Left renal pelvis (tissue), 4 donors: Measurements from ENCODE around the gene ZBTB20. TPM values are rescaled to one million over a fixed set of nuclear protein-coding genes. Genes with fewer than 3 reads are reported as not detected.

Source experiments
- DNase-seq, 4 donors: peaks; one replicate each; pipeline ENCODE4 v3.0.0-alpha.2; 2013; ENCODE audit warnings: low read depth in 4 of 4, low spot score in 3 of 4
- polyA plus RNA-seq, 4 donors: library from polyadenylated mRNA; unstranded; fragments of 120-200 nt; gene quantifications; one replicate each; pipeline ENCODE4 v1.2.1, GENCODE V29; 2013; ENCODE audit not compliant: insufficient read length in 4 of 4

ZBTB20 gene
- polyA plus RNA-seq, 4 donors = 4.8 to 6.6 (median 5.4) TPM

- no peak for DNase-seq
These were observed 205.3 kb downstream of the ZBTB20 start for GRCh38 chr3:114941626-114942309.

DNA sequence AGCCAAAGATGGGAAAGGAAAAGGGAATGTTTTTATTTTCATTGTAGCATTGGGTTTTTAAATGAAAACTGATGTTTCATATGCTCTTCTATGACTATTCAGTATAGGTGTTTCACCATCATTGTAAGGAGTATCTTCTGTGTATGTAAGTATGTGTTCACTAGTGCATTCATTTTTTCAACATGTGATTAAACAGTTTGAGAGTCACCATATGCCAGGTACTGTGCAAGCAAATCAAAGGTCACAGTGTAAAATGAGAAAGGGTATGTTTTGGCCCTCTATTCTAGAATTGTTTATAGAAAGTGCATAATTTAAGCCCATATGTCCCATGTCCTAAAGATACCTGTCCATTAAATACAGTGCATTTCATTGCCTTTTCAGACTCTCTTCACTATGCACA lies 207.2 kb downstream of the ZBTB20 start:
- DNase-seq = no peak

- no peak for DNase-seq
These were observed 213.7 kb downstream of the ZBTB20 start for GRCh38 chr3:114933407-114933806.

- no peak for DNase-seq
These were observed 216.9 kb downstream of the ZBTB20 start for GRCh38 chr3:114929971-114930732.

- DNase-seq = no peak
These were observed 218.0 kb downstream of the ZBTB20 start for GRCh38 chr3:114928989-114929640.

DNA sequence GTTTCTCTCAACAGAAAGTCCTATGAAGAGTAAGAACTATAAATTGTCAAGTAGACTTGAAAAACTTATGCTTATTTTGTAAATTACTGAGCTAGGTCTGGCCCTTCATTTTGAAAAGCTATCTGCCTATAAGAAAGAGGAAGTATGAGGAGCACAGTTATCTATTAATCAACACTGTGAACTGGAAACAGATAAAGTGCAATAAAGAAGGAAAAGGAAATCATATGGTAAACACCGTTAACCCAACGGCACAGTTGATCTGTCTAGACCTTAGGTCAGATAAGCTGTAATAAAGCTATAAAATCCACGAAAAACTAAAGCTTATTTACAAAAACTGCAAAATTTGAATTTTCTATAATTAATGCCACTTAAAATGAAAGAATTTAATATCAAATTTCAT lies 242.5 kb downstream of the ZBTB20 start:
- DNase-seq = no peak

DNA sequence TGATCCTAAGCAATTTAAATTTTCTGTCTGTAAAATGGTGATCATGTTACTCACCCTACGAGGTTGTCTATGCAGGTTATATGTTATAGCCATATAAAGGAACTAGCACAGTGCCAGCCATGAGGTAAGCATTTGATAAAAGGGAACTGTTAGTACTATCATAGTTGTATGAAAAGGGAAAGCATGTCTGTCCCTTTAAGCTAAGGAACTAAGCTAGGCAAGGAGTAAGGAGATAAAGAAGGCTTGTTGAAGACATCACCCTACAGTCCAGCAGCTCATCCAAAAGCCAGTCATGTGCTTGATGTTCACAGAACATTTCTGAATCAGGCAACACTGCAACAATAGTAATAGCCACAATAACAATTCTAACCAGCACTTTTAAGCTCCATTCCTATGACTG lies 243.9 kb downstream of the ZBTB20 start:
- no peak for DNase-seq

DNA sequence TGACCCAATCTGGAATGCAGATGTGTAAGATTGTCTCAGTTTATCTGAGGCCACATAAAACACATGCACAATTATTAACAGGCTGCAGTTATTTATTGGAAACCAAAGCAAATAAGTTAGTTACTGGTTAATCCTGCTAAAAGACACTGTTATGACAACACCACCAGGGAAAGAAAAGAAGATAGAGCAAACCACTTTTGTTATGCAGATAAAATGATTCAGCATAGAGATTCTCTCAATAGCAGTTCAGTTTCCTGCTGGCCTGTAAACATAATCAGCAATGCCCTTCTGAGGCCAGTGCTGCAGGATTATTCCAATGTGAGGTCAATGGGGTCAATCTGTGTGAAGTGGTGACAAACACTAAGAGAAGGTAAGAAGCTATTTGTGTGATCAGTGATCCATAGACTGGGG lies 244.4 kb downstream of the ZBTB20 start:
- peak in 2 of 4 donors; percentile 5 to 25 for DNase-seq

DNA sequence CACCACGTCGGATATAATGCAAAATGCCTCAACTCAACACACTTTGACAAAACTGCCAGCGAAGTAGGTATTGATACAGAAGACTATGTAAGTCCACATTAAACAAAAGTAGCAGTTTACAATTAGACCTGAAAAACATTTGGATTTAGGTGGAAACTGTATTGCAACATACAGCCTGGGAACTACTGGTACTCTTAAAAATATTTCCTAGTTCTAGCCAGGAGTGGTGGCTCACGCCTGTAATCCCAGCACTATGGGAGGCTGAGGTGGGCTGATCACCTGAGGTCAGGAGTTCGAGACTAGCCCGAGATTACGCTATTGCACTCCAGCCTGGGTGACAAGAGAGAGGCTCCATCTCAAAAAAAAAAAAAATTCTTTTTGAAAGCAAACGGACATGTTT lies 246.2 kb downstream of the ZBTB20 start:
- DNase-seq = no peak

GRCh38 chr3:114899186-114899931 lies 247.7 kb downstream of the ZBTB20 start:
- peak in 2 of 4 donors; percentile 30 to 50 for DNase-seq

GRCh38 chr3:114896978-114897377 lies 250.1 kb downstream of the ZBTB20 start:
- no peak for DNase-seq

- no peak for DNase-seq
These were observed 253.7 kb downstream of the ZBTB20 start for GRCh38 chr3:114893361-114893760.

DNA sequence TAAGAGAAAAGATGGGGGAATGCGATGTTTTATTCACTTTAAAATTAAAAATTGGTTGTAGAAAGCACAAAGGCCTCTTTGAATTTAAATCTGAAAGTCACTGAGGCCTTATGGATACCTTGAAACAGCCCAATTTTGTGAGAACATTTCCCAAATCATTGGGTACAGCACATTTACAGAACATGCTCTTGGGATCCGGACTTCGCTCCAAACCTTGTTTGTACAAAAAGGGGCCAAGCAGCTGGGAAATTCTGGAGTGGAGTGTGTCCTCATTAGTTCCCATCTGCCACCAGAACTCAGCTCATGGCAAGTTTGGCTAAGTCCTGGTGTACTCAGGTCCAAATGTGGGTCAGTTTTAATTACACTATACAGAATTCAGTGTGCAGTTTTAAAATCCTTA lies 254.2 kb downstream of the ZBTB20 start:
- DNase-seq = no peak

DNA sequence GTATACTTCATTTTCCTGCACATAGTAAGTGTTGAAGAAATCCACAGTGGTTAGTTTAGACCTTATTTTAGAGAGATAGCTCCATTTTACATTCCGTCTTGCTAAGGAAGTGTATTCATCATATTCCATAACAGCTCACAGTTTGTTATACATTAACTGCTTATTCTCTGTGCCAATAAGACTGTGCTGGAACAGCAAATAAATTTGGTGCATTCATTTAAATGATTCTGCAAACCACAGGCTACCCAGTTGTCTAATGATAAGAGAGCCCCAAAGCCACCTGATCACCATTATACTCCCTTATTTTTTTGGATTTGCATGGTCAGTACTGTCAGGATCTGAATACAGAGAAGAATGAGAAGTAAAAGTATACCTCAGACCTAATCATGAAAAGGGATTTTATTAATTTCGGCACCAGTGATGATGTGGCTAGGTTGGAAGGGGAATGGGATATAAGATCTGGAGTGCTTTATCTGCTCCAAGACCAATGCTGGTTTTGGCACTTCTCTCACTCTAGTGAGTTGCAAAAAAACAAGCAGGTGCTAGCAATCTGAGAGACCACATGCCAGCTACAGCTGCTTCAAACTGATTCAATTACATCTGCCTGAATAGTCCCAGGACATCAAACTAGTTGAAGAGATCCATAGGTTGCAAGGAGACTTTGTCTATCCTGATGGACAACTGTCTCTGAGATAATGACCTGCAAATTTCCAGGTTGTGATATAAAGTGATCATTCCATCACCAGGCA lies 254.8 kb downstream of the ZBTB20 start:
- no peak for DNase-seq

- no peak for DNase-seq
These were observed 259.3 kb downstream of the ZBTB20 start for GRCh38 chr3:114887806-114888205.

GRCh38 chr3:114886905-114887304 lies 260.2 kb downstream of the ZBTB20 start:
- DNase-seq = no peak

GRCh38 chr3:114884213-114884923 lies 262.7 kb downstream of the ZBTB20 start:
- no peak for DNase-seq

DNA sequence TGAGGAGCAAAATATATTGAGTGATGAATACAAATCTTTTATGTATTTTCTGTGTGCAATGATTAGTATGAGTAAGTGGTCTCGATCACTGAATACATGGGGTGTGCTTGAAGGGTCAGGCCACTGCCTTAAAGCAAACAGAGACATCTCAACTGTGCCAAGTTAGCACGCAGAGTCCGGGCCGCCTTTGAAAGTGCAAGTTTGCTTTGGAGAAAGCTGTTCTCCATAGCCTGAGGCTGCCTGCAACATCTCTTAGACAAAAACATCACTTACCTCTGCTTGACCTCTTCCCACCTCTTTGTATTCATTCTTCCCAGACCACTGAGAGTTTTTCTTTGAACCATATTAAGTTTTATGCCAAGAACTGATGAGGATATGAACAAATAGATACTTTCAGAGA lies 267.0 kb downstream of the ZBTB20 start:
- DNase-seq = no peak
